SIG-M5 treated with dmso at 0.1 percent for 504 hours (cell line): ENCODE data around the gene AEBP1.

ENCODE experiments used
- DNase-seq: peaks from one replicate; lab custom pipeline; 2025; ENCODE audit not compliant: unreplicated experiment; lab: John Stamatoyannopoulos, UW

AEBP1 gene

DNA sequence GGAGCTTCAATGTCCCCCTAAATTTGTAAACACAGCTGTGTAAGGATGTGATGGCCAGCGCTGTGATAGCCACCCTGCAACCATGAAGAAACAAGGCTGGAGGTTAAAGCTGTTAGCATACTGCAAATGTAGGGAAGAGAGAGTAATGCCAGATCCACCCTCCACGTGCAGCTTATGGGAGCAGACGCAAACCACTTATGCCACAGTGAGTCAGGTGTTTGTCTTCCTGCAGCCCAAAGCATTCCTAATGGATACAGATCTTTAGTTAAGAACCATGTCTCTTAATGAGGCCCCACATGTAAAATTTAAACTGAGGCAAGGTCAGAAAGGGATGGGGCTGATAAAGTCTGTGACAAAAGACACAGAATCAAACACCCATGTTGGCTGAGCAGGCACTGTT lies 50.6 kb downstream of the AEBP1 start:
- DNase-seq: no peak

GRCh38 chr7:44155191-44156185 lies 51.3 kb downstream of the AEBP1 start:
- DNase-seq: no peak

GRCh38 chr7:44156453-44157010 lies 52.4 kb downstream of the AEBP1 start:
- DNase-seq: no peak

- DNase-seq: no peak
These were observed 53.3 kb downstream of the AEBP1 start for GRCh38 chr7:44157116-44158080.

GRCh38 chr7:44158096-44158872 lies 54.1 kb downstream of the AEBP1 start:
- no peak for DNase-seq

DNA sequence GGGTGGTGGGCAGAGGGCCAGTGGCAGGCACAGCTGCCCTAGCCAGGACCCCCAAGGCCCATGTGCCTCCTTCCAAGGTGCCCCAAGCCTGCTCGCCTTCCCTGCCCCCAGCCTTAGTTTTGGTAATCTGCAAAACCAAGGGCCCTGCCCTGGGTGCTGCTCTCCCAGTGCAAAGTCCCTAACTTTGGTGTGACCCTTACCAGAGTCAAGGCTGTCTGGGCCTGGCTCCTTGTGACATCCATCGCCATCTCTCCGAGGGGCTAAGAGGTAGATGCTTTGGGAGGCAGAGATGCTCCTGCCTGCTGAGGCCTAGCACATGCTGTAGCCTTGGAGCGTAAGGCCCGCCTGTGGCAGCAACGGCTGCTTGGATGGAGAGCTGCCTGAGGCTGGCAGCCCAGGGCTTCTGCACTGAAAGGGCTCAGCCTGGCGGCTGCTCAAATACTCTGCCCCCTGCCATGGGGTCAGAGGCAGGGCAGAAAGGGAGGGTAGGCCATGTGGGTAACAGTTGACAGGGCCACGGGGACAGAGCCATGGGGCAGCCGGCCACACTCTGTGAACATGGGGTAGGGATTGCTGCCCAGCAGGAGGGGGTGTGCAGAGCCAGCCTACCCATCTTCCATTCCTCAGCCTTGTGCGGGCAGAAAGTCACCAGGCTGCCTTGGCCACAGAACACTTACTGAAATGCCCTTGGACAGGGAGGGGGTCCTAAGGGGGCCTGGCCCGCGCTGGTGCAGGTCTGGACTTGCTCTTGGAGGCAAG lies 54.9 kb downstream of the AEBP1 start:
- DNase-seq: no peak

- DNase-seq: no peak
These were observed 55.9 kb downstream of the AEBP1 start for GRCh38 chr7:44159824-44160630.

DNA sequence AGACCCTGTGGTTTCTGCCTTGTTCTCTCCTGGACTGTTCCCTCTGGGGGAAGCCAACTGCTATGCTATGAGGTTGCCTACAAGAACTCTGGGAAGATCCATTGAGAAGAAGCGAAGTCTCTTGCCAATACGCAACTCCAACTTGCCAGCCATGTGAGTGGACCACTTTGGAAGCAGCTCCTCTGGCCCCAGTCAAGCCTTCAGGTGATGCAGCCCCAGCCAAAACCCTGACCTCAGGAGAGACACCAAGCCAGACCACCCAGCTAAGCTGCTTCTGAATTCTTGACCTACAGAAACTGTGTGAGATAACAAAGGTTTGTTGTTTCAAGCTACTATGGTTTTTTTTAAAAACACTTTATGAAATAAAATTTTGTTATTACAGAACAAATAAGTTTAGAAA lies 57.2 kb downstream of the AEBP1 start:
- DNase-seq: no peak

- no peak for DNase-seq
These were observed 58.0 kb downstream of the AEBP1 start for GRCh38 chr7:44162179-44162578.

DNA sequence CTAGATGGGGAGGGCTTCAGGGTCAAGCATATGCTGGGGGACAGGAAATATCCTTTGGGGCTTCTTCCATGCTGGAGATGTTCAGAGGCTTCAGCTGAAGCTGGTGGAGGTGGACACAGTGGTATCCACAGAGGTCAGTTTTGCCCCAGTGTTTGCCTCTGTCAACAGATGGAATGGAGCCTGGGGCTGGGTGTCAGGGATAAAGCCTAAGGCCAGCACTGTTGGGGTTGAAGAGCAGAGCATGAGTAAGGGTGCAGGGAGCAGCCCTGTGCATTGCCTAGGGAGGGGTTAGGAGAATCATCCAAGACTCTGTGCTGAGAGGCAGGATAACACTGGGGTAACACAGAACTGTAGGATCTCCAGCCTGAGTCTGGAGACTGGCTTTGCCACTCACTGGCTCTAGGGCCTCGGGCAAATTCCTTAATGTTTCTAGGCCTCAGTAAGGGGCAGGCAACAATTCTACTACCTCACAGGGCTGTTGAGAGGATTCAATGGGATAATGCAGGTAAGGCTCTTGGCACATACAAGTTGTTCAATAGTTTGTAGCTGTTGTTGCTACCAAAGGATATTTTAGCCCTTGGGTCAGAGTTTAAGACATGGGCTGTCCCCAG lies 58.7 kb downstream of the AEBP1 start:
- DNase-seq: no peak

DNA sequence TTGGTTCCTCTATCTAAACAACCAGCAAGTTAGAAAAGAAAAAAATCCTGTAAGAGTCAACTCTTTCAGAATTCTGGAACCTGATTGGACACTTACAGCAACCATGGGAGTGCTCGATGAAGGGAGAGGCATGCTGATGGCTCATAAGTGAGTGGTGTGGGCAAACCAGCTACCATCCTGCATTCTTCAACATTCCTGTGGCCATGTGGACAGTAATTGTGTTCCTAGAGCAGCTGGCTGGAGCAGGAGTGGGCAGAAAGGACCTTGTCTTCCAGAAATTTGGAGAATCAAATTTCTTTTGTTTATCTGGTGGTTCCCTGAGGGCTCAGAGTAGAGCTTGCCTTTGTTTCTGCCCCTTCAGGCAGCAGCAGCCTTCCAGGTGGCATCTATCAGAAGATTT lies 59.4 kb downstream of the AEBP1 start:
- no peak for DNase-seq
